ENCODE data around the gene PWWP2A.

DNA sequence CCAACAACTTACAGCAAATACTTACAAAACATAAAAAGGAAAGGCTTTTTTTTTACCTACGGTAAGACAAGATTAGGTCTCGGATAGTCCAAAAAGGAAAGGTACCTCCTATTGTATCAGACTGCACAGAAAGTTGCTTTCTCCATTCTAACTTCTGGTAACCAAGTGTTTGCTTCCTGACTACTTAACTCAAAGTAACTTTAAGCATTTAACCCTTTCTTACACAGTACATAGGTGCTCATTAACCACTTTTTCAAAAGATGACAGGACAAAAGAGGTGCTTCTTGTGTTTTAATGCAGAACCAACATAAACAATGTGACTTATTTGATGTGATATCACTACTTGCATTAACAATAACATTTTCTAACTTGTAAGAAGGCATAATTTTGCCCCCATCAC, 23.1 kb downstream of the PWWP2A start:
- TF ChIP-seq, protein P1, sequence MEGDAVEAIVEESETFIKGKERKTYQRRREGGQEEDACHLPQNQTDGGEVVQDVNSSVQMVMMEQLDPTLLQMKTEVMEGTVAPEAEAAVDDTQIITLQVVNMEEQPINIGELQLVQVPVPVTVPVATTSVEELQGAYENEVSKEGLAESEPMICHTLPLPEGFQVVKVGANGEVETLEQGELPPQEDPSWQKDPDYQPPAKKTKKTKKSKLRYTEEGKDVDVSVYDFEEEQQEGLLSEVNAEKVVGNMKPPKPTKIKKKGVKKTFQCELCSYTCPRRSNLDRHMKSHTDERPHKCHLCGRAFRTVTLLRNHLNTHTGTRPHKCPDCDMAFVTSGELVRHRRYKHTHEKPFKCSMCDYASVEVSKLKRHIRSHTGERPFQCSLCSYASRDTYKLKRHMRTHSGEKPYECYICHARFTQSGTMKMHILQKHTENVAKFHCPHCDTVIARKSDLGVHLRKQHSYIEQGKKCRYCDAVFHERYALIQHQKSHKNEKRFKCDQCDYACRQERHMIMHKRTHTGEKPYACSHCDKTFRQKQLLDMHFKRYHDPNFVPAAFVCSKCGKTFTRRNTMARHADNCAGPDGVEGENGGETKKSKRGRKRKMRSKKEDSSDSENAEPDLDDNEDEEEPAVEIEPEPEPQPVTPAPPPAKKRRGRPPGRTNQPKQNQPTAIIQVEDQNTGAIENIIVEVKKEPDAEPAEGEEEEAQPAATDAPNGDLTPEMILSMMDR (IDR thresholded peaks at IDR 0.05), result no peak
- TF ChIP-seq, protein P2, sequence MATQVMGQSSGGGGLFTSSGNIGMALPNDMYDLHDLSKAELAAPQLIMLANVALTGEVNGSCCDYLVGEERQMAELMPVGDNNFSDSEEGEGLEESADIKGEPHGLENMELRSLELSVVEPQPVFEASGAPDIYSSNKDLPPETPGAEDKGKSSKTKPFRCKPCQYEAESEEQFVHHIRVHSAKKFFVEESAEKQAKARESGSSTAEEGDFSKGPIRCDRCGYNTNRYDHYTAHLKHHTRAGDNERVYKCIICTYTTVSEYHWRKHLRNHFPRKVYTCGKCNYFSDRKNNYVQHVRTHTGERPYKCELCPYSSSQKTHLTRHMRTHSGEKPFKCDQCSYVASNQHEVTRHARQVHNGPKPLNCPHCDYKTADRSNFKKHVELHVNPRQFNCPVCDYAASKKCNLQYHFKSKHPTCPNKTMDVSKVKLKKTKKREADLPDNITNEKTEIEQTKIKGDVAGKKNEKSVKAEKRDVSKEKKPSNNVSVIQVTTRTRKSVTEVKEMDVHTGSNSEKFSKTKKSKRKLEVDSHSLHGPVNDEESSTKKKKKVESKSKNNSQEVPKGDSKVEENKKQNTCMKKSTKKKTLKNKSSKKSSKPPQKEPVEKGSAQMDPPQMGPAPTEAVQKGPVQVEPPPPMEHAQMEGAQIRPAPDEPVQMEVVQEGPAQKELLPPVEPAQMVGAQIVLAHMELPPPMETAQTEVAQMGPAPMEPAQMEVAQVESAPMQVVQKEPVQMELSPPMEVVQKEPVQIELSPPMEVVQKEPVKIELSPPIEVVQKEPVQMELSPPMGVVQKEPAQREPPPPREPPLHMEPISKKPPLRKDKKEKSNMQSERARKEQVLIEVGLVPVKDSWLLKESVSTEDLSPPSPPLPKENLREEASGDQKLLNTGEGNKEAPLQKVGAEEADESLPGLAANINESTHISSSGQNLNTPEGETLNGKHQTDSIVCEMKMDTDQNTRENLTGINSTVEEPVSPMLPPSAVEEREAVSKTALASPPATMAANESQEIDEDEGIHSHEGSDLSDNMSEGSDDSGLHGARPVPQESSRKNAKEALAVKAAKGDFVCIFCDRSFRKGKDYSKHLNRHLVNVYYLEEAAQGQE (IDR thresholded peaks at IDR 0.05; ENCODE audit: insufficient read depth in 1 of 2, low read depth in 2 of 2, low read length in 1 of 2), result no peak
- TF ChIP-seq POLR2AphosphoS5 (IDR thresholded peaks at IDR 0.05; ENCODE audit: low read depth, low read length) (no peak), SIN3A (IDR thresholded peaks at IDR 0.05; ENCODE audit: borderline replicate concordance, insufficient read depth, low read depth, low read length) (no peak), TCF7L2 (IDR thresholded peaks at IDR 0.05; ENCODE audit: low read depth, low read length) (no peak)
